ENCODE results near the gene PDCD4.

The PDCD4 gene

GRCh38 chr10:110870823-110871297, 868 bp upstream of the PDCD4 start:
- H3K27ac ChIP-seq (ENCODE audit: poor library complexity, severe bottlenecking) = peak overlapping the region; percentile 84
- H3K9me3 ChIP-seq (ENCODE audit: severe bottlenecking) = no peaks in the 10 kb centered on the region
- peaks cover 23% of the 10 kb centered on the region for H3K4me1 ChIP-seq (ENCODE audit: insufficient read depth, poor library complexity, severe bottlenecking)
- no peak for TF ChIP-seq CTCF (IDR thresholded peaks at IDR 0.05; ENCODE audit: poor library complexity, severe bottlenecking)
- ATAC-seq (ENCODE audit: low read depth) (no peak), DNase-seq (ENCODE audit: low spot score) (no peak)
- H3K4me3 ChIP-seq (ENCODE audit: severe bottlenecking) = no peak overlapping the region
- H3K27me3 ChIP-seq (ENCODE audit: insufficient read depth, poor library complexity, severe bottlenecking) = no peaks in the 10 kb centered on the region
- peaks cover 2% of the 10 kb centered on the region for H3K36me3 ChIP-seq (ENCODE audit: low read depth)

GRCh38 chr10:110872145-110872983, 636 bp downstream of the PDCD4 start:
- H3K27me3 ChIP-seq (ENCODE audit: insufficient read depth, poor library complexity, severe bottlenecking) = no peaks in the 10 kb centered on the region
- H3K27ac ChIP-seq (ENCODE audit: poor library complexity, severe bottlenecking) = peak overlapping the region; percentile 84
- peaks cover 16% of the 10 kb centered on the region for H3K4me1 ChIP-seq (ENCODE audit: insufficient read depth, poor library complexity, severe bottlenecking)
- DNase-seq (ENCODE audit: low spot score) (peak; percentile 78), ATAC-seq (ENCODE audit: low read depth) (peak; percentile 78)
- peak; percentile 9 for TF ChIP-seq CTCF (IDR thresholded peaks at IDR 0.05; ENCODE audit: poor library complexity, severe bottlenecking)
- H3K36me3 ChIP-seq (ENCODE audit: low read depth) = peaks cover 17% of the 10 kb centered on the region
- no peaks in the 10 kb centered on the region for H3K9me3 ChIP-seq (ENCODE audit: severe bottlenecking)
- H3K4me3 ChIP-seq (ENCODE audit: severe bottlenecking) = peak overlapping the region; percentile 87

GRCh38 chr10:110872984-110873923, 1.5 kb downstream of the PDCD4 start:
- Histone ChIP-seq H3K4me1 (ENCODE audit: insufficient read depth, poor library complexity, severe bottlenecking) (peaks cover 16% of the 10 kb centered on the region), H3K27me3 (ENCODE audit: insufficient read depth, poor library complexity, severe bottlenecking) (no peaks in the 10 kb centered on the region), H3K9me3 (ENCODE audit: severe bottlenecking) (no peaks in the 10 kb centered on the region), H3K27ac (ENCODE audit: poor library complexity, severe bottlenecking) (peak overlapping the region; percentile 84), H3K36me3 (ENCODE audit: low read depth) (peaks cover 26% of the 10 kb centered on the region), H3K4me3 (ENCODE audit: severe bottlenecking) (peak overlapping the region; percentile 87)
- no peak for TF ChIP-seq CTCF (IDR thresholded peaks at IDR 0.05; ENCODE audit: poor library complexity, severe bottlenecking)
- no peak for DNase-seq (ENCODE audit: low spot score)
- ATAC-seq (ENCODE audit: low read depth) = no peak

- TF ChIP-seq CTCF (IDR thresholded peaks at IDR 0.05; ENCODE audit: poor library complexity, severe bottlenecking) = no peak
- H3K27me3 ChIP-seq (ENCODE audit: insufficient read depth, poor library complexity, severe bottlenecking) = no peaks in the 10 kb centered on the region
- H3K4me1 ChIP-seq (ENCODE audit: insufficient read depth, poor library complexity, severe bottlenecking) = peaks cover 16% of the 10 kb centered on the region
- H3K27ac ChIP-seq (ENCODE audit: poor library complexity, severe bottlenecking) = peak overlapping the region; percentile 84
- peaks cover 33% of the 10 kb centered on the region for H3K36me3 ChIP-seq (ENCODE audit: low read depth)
- no peak for ATAC-seq (ENCODE audit: low read depth)
- H3K4me3 ChIP-seq (ENCODE audit: severe bottlenecking) = peak overlapping the region; percentile 87
- no peaks in the 10 kb centered on the region for H3K9me3 ChIP-seq (ENCODE audit: severe bottlenecking)
- no peak for DNase-seq (ENCODE audit: low spot score)
These were observed 2.2 kb downstream of the PDCD4 start for GRCh38 chr10:110873951-110874350.

Data from RWPE2 (cell line).